Retina (tissue), 1 donor: ENCODE data around the gene CDC14B.
A peak's percentile ranks its signal among the peaks of the same experiment; 100 is the strongest.
"Not testable (repeated sequence)": the region's sequence is repeated elsewhere in the genome, so short reads cannot be mapped to it uniquely, and the experiment has no call there.

ENCODE experiments used
- DNase-seq: peaks from one replicate; pipeline ENCODE4 v3.0.0-alpha.2; 2016

CDC14B gene

DNA sequence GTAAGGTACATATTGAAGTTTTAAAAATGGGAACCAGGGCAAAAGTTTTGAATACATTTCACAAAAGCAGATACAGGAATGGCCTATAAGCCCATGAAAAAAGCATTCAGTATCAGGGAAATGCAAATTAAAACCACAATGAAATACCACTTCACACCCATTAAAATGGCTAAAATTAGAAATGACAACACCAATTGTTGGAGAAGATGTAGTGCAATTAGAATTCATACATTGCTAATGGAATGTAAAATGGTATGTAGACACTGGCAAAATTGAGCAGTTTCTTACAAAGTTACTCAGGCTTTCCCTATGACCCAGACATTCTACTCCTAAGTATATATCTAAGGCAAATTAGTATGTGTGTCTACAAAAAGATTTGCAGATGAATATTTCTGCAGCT is 34.2 kb downstream of the CDC14B start:
- DNase-seq, result no peak

- not testable (repeated sequence) for DNase-seq
These were observed 37.4 kb downstream of the CDC14B start for GRCh38 chr9:96582199-96582598.

- no peak for DNase-seq
These were observed 37.9 kb downstream of the CDC14B start for GRCh38 chr9:96581786-96582185.

DNA sequence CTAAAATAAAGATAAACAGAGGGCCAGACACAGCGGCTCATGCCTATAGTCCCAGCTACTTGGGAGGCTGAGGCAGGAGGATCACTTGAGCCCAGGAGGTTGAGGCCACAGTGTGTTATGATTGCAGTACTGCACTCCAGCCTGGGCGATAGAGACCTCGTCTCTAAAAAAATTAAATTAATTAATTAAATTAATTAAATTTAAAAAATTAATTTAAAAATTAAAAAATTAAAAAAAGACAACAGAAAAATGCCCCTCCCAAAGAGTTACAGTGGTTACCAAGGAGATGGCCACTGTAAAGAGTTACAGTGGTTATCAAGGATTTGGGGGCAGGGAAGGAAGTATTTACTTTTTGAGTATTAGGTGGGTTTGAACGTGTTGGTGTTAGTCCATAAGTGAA is 38.3 kb downstream of the CDC14B start:
- no peak for DNase-seq

DNA sequence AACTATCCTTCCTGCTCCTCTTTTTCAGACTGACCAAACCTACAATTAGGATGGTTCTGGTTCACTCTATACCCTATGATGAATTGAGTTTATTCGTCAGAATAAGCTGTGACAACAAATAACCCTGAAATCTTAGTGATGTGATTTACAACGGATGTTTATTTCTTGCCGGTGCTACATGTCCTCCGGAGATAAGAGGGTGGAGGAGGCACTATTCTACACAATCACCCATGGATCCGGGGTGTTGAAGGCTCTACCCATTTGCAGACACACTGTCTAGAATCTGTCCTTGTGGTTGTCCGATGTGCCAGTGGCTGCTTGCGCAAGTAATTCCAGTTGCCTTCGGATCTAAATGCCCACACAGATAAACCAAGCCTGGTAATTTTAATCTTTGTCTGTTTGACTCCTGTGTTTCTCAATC is 44.7 kb downstream of the CDC14B start:
- DNase-seq, result no peak

- no peak for DNase-seq
These were observed 45.2 kb downstream of the CDC14B start for GRCh38 chr9:96574455-96574854.

GRCh38 chr9:96567203-96567700 is 52.4 kb downstream of the CDC14B start:
- DNase-seq, result no peak

- peak; percentile 73 for DNase-seq
These were observed 53.0 kb downstream of the CDC14B start for GRCh38 chr9:96566498-96567202.

DNA sequence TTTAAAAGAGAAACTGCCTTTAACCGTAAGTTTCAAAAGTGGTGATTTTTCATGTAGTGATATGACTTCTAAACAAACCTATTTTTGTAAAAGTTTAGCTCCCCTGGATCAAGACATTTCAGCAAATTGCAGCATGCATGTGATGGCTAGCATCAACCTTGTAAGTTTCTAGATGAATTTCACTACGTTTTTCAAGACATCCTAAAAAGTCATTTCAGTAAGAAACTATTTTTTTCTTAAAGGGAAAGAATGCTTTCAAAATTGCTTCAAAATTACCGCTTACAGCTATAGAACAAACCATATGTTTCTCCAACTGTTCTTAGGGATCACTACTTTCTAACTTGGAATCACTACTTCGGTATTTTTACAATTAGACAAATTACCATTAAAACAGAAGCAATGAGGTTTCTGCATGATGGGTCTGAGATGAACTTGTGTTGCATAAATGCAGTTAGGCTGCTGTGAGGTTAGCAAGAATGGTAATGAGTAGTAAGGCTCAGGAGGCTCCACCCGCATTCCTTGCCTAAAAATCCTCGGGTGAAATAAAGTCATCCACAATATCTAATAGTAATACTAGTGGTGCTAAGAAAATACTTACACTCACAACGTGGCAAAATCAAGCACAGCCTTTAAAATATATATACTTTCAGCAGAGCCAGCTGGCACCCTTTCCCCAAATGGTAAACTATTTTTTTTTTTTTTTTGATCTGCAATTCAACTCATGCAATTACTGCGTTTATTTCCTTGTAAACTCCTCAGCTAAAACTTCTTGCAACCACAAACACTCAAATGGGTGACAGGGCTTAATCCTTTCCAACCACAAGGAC is 53.8 kb downstream of the CDC14B start:
- no peak for DNase-seq

DNA sequence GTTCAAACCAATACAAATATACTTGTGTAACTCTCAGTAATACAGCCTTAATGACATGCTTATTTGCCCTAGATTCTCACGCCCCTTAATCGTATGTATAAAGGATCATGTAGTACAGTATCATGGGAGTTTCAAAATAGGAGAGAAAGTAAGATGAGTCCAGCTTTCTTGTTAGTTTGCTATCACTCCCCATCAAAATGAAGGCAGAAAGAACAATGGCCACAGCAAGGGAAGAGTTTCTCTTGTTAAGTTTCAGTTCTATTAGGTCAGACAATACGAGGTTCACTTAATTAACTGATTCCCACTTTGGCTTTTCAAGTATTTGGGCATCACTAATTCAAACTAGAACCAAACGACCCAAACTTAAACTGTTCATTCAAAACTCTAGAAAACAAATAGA is 55.4 kb downstream of the CDC14B start:
- no peak for DNase-seq

GRCh38 chr9:96559339-96559943 is 60.2 kb downstream of the CDC14B start:
- no peak for DNase-seq

DNA sequence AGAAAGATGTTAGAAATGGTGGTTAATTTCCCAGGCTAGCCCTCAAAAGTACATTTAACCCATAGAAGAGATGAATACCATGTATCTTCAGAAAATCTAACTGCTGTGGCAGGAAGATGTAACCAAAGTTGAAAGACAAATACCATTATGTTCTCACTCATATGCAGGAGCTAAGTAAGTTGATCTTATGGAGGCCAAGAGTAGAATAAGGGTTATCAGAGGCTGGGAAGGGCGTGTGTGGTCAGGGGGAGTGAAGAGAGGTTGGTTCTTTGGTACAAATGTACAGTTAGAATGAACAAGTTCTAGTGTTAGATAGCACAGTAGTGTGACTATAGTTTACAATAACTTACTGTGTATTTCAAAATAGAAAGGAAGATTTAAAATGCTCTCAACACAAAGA is 61.7 kb downstream of the CDC14B start:
- DNase-seq, result no peak

DNA sequence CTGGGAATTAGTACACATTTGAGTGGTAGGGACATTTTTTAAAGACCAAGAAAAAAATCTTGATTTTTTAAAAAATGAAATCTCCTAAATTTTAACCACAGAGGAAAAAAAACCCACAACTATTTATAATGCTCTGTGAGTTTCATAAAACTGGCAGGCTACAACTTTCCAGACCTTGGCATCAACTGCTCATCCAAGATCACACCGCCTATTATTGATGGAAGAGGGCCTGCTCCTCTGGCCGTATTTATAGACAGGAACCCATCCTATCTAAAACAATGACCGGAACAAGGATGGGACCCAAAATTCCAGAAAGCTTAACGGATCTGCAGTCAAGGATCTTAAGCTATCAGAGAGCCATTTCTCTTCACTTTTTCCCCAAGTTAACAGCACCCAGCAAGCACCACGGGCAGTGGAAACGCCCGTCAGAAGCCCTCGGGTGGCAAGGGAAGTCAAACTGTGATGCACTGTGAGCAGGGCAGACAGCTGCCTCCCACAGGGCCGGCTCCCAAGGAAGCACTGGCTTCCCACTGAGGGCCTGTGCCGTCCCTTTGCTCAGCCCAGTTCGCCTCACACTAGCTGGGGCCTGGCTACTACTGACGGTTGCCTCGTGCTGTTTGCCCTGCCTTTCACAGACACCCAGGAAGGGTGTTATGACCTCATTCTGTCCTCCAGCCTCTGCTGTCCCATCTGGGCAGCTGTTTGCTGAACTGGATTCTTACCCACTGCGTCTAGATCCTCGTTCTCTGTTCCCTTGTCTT is 62.8 kb downstream of the CDC14B start:
- DNase-seq, result peak; percentile 9

DNA sequence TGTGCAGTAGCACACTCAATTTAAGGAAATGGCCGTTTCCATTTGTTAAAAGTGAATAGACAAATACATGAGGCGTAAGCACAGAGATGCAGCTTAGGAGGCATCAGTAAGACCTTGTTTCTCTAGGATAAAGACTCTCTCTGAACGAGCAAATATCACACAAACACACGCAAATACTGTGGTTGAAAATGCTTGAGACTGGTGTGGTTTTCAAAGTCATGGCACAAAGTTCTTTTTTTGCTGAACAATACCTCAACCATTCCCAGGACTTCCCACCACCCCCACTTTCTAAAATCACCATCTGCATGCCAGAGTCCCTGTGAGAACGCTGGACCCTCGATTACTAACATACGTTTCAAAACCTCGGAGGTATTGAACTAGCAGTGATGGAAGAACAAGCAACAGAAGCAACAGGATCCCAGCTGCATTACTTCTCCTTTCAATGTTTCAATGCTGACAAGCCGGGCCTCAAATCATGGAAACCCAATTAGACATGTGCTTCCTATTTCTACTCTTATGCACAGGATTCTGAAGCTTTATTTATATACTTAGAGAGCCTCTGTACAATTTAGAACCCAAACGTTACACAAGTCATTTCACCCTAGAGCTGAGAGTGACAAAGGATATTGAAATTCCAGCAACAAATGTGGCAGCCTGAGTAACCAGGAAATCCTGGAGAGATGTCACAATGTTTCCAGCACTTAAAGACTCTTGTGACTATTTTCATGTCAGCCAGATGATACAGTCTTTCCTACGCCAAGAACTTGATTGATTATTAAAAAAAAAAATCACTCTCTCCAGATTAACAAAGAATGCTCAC is 63.9 kb downstream of the CDC14B start:
- DNase-seq, result no peak

DNA sequence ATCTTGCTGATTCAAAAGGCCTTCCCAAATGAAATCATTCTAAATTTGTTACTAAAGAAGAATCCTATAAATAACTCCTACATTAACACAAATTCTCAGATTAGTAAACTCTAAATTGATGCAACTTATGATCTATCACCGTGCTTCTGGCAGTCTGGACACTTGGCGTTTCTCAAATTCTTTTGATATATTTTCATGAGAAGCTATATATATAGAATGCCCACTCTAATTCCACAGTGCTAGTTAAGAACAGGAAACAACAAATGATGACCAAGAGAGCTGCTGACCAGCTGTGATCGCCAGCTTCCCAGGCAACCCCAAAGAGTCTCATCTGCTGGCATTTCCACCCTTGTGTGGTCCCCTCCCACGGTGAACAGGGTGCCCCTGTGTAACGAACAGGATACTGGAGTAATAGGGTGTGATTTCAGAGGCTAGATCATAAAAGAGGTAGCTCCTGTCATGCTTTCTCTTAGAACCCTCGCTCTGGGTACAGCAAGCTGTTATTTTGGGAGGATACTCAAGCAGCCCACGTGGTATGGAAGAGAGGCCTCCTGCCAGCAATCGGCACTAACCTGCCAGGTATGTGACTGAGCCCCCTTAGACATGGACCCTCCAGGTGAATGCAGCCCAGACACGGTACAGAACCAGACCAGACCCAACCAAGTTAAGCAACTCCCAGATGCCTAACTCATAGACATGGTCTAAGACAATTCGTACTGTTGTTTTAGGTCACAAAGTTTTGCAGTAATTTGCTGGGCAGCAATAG is 64.7 kb downstream of the CDC14B start:
- DNase-seq, result no peak

- no peak for DNase-seq
These were observed 65.3 kb downstream of the CDC14B start for GRCh38 chr9:96554326-96554725.

DNA sequence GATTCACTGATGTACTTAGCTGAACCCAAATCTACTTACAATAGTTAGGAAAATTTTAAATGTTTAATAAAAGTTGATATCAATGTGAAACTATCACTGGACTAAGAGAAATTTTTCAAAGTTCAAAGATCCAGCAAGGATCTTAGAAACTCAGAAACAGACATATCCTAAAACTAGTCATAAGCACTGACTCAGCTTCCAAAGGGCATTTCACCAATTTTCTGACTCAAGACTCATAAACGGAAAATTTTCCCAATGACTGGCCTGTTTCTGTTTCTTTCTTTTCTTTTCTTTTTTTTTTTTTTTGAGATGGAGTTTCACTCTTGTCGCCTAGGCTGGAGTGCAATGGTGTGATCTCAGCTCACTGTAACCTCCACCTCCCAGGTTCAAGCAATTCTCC is 66.6 kb downstream of the CDC14B start:
- no peak for DNase-seq

GRCh38 chr9:96551403-96551802 is 68.2 kb downstream of the CDC14B start:
- no peak for DNase-seq

- DNase-seq, result no peak
These were observed 69.0 kb downstream of the CDC14B start for GRCh38 chr9:96550659-96551058.

GRCh38 chr9:96543131-96543530 is 76.5 kb downstream of the CDC14B start:
- not testable (repeated sequence) for DNase-seq

DNA sequence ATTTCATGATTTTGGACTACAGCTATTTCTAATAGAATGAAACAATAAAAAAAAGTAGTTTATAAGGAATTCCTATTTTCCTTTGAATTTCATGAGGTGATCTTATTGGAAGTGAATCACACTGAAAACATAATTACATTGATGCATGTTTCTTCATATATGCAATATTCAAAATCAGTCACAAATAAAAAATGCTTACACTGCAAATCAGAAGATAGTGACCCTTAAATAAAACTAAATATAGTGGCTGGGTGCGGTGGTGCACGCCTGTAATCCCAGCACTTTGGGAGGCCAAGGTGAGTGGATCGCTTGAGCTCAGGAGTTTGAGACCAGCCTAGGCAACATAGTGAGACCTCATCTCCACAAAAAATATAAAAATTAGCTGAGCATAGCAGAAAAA is 79.5 kb downstream of the CDC14B start:
- no peak for DNase-seq
